Spleen (tissue), 11 donors: ENCODE data around the gene ARNT2. TPM values are rescaled to one million over a fixed set of nuclear protein-coding genes. Genes with fewer than 3 reads are reported as not detected.

Experiments
- DNase-seq: peaks from one replicate; pipeline ENCODE4 v3.0.0-alpha.2; 2020
- H3K27ac ChIP-seq, 8 donors: fragments of 200-600 bp; sonication (generic) in 7 of 8; 1 replicate in 4 of 8; 2 replicates in 4 of 8; pipeline versions ENCODE4 v1.5.0 to v1.8.0; 2016 to 2021; ENCODE audit warnings: inconsistent platforms in 4 of 8, mild to moderate bottlenecking in 4 of 8, moderate library complexity in 1 of 8
- H3K27me3 ChIP-seq, 7 donors: fragments of 200-600 bp; sonication (generic) in 6 of 7; replicated peaks in 1 of 7; 1 replicate in 4 of 7; 2 replicates in 3 of 7; pipeline versions ENCODE4 v1.5.0 to v1.8.0; 2016 to 2021; ENCODE audit warnings: inconsistent platforms in 3 of 7, mild to moderate bottlenecking in 1 of 7
- H3K36me3 ChIP-seq, 6 donors: fragments of 200-600 bp; sonication (generic) in 5 of 6; 1 replicate in 4 of 6; 2 replicates in 2 of 6; pipeline versions ENCODE4 v1.5.0 to v1.8.0; 2016 to 2021; ENCODE audit warnings: inconsistent platforms in 2 of 6
- H3K4me1 ChIP-seq, 6 donors: fragments of 200-600 bp; sonication (generic) in 5 of 6; 1 replicate in 3 of 6; 2 replicates in 3 of 6; pipeline versions ENCODE4 v1.5.0 to v1.8.0; 2016 to 2021; ENCODE audit warnings: inconsistent platforms in 3 of 6
- H3K4me3 ChIP-seq, 8 donors: fragments of 200-600 bp; sonication (generic) in 7 of 8; 1 replicate in 4 of 8; 2 replicates in 4 of 8; pipeline versions ENCODE4 v1.5.0 to v1.8.0; 2016 to 2021; ENCODE audit warnings: inconsistent platforms in 4 of 8, mild to moderate bottlenecking in 4 of 8, moderate library complexity in 2 of 8
- H3K9me3 ChIP-seq, 8 donors: fragments of 200-600 bp; sonication (generic) in 7 of 8; 1 replicate in 4 of 8; 2 replicates in 4 of 8; pipeline versions ENCODE4 v1.5.0 to v1.8.0; 2016 to 2021; ENCODE audit warnings: inconsistent platforms in 4 of 8
- POLR2A ChIP-seq, 3 donors: fragments of 450-650 bp; IDR thresholded peaks; one replicate each; pipeline ENCODE4 v1.5.1; 2017; ENCODE audit warnings: antibody characterized with exemption in 3 of 3, mild to moderate bottlenecking in 1 of 3
- POLR2AphosphoS5 ChIP-seq, 3 donors: sonication (generic); formaldehyde crosslinking; IDR thresholded peaks; one replicate each; pipeline ENCODE4 v1.5.1; 2017; ENCODE audit warnings: antibody characterized with exemption in 3 of 3
- WGBS, 5 donors: extraction: QIAGEN DNeasy Blood & Tissue Kit in 3 of 5; methylation state at CpG; one replicate each; pipeline versions ENCODE4 v1.1.5 to v1.1.7; 2013 to 2018; 5-methylcytosine and 5-hydroxymethylcytosine counted together
- intact Hi-C: fragments of 100-400 bp; cut with DNase I; formaldehyde crosslinking; loops from one replicate; pipeline ENCODE4 v1.15.0; 2023; ENCODE audit warnings: low total_unique reads
- polyA plus RNA-seq, 3 donors: library from polyadenylated mRNA; stranded (reverse); fragments of 200-250 nt; gene quantifications; one replicate each; pipeline ENCODE4 v1.2.1, GENCODE V29; 2013
- total RNA-seq, 7 donors: library from RNA; depleted of rRNA in 3 of 7; stranded (reverse); fragments of >200 nt in 3 of 7; fragmentation: NEBNext Ultra II Directional in 4 of 7; extraction: Animal tissue kit (Norgen Biotek cat#: 25700) in 4 of 7; gene quantifications; one replicate each; pipeline versions ENCODE4 v1.1.0 to v1.2.1, GENCODE V29; 2016 to 2021
- TF ChIP-seq, protein P1 (sequence below), 11 experiments: fragments of 200-600 bp in 7 of 11; fragments of 450-650 bp in 4 of 11; sonication (generic) in 4 of 11; IDR thresholded peaks in 8 of 11; conservative IDR thresholded peaks in 3 of 11; 1 replicate in 7 of 11; 2 replicates in 4 of 11; pipeline versions ENCODE4 v1.4.0 to v1.8.0; 2016 to 2021; ENCODE audit warnings: antibody characterized with exemption in 11 of 11, inconsistent platforms in 4 of 11, mild to moderate bottlenecking in 1 of 11
- donor health status: healthy with polysubstance abuse.
- donor health status: DM: no; HTN: no; CAD: no; lungs with moderate emphysema.
- donor health status: DM: no; HTN: no; CAD: no.
- donor health status: Bipolar disorder and iron deficiency.
- donor health status: healthy.
- donor health status: DM: no; HTN: no; CAD: no.
- donor health status: DM: yes; HTN: yes; CAD: no.

ARNT2 gene
- total and polyA plus RNA-seq, 10 donors: 1.9 to 12.3 (median 9.1) TPM

DNA sequence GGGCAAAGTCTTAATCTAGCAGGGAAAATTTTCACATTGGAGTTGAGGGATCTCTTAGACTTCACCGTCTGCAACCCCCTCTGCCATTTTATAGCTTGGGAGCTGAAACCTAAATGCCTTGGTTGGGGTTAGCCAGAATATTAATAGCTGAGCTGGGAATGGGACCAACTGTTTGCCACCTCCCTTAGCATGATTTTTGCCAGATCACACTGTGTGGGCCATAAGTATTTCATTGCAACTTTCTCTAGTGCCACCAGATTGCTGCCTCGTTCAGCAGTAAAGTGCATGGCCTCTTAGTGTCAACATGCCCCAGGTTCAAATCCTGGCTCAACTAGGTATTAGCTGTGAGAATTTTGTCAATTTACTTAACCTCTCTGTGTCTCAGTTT is 235.0 kb downstream of the ARNT2 start:
- Histone ChIP-seq H3K27ac (no peak overlapping the region), H3K36me3 (no peaks in the 10 kb centered on the region), H3K9me3 (peaks cover 0 to 9% (median 1%) of the 10 kb centered on the region in 8 donors), H3K4me1 (peaks cover 0 to 20% (median 8%) of the 10 kb centered on the region in 6 donors), H3K27me3 (peaks cover 0 to 7% (median 0%) of the 10 kb centered on the region in 7 donors), H3K4me3 (no peak overlapping the region)
- WGBS, 5 donors: 58 to 89% (median 66%) methylated on average over 2 of the region's 2 CpGs
- TF ChIP-seq POLR2AphosphoS5 (IDR thresholded peaks at IDR 0.05) (no peak), POLR2A (IDR thresholded peaks at IDR 0.05) (no peak)
- TF ChIP-seq, protein P1, sequence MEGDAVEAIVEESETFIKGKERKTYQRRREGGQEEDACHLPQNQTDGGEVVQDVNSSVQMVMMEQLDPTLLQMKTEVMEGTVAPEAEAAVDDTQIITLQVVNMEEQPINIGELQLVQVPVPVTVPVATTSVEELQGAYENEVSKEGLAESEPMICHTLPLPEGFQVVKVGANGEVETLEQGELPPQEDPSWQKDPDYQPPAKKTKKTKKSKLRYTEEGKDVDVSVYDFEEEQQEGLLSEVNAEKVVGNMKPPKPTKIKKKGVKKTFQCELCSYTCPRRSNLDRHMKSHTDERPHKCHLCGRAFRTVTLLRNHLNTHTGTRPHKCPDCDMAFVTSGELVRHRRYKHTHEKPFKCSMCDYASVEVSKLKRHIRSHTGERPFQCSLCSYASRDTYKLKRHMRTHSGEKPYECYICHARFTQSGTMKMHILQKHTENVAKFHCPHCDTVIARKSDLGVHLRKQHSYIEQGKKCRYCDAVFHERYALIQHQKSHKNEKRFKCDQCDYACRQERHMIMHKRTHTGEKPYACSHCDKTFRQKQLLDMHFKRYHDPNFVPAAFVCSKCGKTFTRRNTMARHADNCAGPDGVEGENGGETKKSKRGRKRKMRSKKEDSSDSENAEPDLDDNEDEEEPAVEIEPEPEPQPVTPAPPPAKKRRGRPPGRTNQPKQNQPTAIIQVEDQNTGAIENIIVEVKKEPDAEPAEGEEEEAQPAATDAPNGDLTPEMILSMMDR (IDR thresholded peaks at IDR 0.05 in 8 of 11, conservative IDR thresholded peaks at IDR 0.05 in 3 of 11): no peak
- intact Hi-C loops: no loop called here
- DNase-seq: no peak

DNA sequence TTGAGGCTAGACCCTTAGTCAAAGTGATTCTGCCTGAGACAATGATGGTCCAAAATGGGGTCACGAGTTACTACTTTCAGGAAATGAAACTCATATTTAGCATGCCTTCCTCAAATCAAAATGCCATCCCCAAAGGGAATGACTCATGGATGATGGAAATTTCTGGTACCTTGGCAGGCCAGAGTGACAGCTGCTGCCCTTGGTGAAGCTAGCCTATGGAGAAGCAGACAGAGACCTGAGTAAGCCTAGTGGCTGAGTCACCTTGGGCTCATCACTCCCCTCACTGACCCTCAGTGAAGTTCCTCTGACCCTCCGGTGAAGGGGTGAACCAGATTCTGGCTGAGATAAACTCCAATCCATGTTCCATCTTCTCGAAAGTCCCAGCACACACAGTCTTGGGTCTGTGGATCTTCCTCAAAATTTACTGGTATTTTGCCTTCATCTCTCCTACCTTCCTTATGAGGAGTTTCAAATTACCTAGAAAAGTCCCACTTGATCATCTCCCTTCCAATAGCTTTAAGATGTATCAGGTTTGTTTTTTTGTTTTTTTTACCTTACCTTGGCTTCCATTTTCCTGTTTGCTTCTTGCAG is 236.4 kb downstream of the ARNT2 start:
- peaks cover 0 to 22% (median 8%) of the 10 kb centered on the region in 6 donors for H3K4me1 ChIP-seq
- intact Hi-C loops: no loop called here
- no peak for DNase-seq
- no peak overlapping the region for H3K27ac ChIP-seq
- 74 to 86% (median 82%) methylated on average over 3 of the region's 3 CpGs for WGBS, 5 donors
- H3K27me3 ChIP-seq: peaks cover 0 to 7% (median 0%) of the 10 kb centered on the region in 7 donors
- no peak for TF ChIP-seq POLR2A (IDR thresholded peaks at IDR 0.05)
- no peak for TF ChIP-seq POLR2AphosphoS5 (IDR thresholded peaks at IDR 0.05)
- TF ChIP-seq, protein P1 (IDR thresholded peaks at IDR 0.05 in 8 of 11, conservative IDR thresholded peaks at IDR 0.05 in 3 of 11): no peak
- H3K36me3 ChIP-seq: no peaks in the 10 kb centered on the region
- no peak overlapping the region for H3K4me3 ChIP-seq
- peaks cover 0 to 9% (median 1%) of the 10 kb centered on the region in 8 donors for H3K9me3 ChIP-seq

DNA sequence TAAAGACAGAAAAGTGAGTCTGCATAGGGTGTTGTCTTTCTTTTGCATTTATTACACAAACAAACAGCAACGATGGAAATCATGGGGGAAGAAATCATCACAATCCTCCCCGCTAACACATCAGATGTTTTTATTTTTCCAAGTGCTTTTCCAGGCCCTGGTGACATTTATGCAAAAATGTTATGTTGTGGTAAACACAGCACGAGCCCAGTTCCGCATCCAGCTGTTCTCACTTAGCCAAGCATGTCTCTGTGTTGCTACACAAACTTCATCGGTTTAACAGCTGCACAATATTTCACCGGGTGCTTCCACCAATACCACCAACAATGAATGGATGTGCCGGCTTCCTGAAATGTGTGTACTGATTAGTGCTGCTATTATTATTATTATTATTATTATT is 237.2 kb downstream of the ARNT2 start:
- intact Hi-C loops: no loop called here
- WGBS, 5 donors: 88 to 94% (median 89%) methylated on average over 7 of the region's 7 CpGs
- no peak for DNase-seq
- Histone ChIP-seq H3K4me1 (peaks cover 0 to 21% (median 6%) of the 10 kb centered on the region in 6 donors), H3K36me3 (no peaks in the 10 kb centered on the region), H3K9me3 (peaks cover 0 to 9% (median 2%) of the 10 kb centered on the region in 8 donors), H3K27me3 (peaks cover 0 to 7% (median 0%) of the 10 kb centered on the region in 7 donors), H3K27ac (no peak overlapping the region), H3K4me3 (no peak overlapping the region)
- TF ChIP-seq, protein P1 (IDR thresholded peaks at IDR 0.05 in 8 of 11, conservative IDR thresholded peaks at IDR 0.05 in 3 of 11): no peak

DNA sequence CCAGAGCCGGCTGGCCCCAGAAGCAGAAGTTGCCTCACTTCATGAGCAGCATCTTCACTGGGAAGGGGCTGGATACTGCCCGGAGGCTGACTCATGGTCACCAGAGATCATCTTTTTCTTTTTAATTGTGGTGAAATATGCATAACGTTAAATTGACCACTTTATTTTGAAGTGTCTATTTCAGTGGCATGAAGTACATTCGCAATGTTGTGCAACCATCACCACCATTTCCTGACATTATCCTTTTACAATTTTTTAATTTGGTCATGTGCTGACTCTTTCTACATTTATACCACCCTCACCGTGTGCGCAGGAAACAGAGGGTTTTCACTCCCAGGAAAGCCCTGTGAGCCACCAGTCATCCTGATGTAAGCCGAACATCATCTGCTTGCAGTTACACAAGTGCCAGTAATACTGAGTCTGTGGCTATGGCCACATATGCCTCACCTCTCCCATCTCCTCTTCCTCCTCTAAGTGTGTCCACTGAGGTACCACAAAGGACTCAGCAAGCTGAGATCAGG is 239.3 kb downstream of the ARNT2 start:
- TF ChIP-seq, protein P1 (IDR thresholded peaks at IDR 0.05 in 8 of 11, conservative IDR thresholded peaks at IDR 0.05 in 3 of 11): no peak
- TF ChIP-seq POLR2AphosphoS5 (IDR thresholded peaks at IDR 0.05) (no peak), POLR2A (IDR thresholded peaks at IDR 0.05) (no peak)
- no peaks in the 10 kb centered on the region for H3K36me3 ChIP-seq
- H3K4me3 ChIP-seq: no peak overlapping the region
- peaks cover 0 to 7% (median 0%) of the 10 kb centered on the region in 7 donors for H3K27me3 ChIP-seq
- peaks cover 0 to 16% (median 3%) of the 10 kb centered on the region in 6 donors for H3K4me1 ChIP-seq
- peaks cover 0 to 22% (median 12%) of the 10 kb centered on the region in 8 donors for H3K9me3 ChIP-seq
- H3K27ac ChIP-seq: no peak overlapping the region
- WGBS, 5 donors: 22 to 30% (median 26%) methylated on average over 7 of the region's 7 CpGs
- intact Hi-C loops: no loop called here
- DNase-seq: no peak
